WTC11 (cell line): ENCODE measurements around the gene PSMG4.

Experiments
- AFF4 ChIP-seq: sonication (generic); formaldehyde crosslinking; IDR thresholded peaks from 2 replicates; pipeline ENCODE4 v1.8.1; 2023; ENCODE audit warnings: mild to moderate bottlenecking, missing genetic modification reagents, borderline replicate concordance
- ATF1 ChIP-seq: sonication (generic); formaldehyde crosslinking; IDR thresholded peaks from 2 replicates; pipeline ENCODE4 v1.8.1; 2023; ENCODE audit warnings: mild to moderate bottlenecking, moderate library complexity, missing genetic modification reagents
- ATF3 ChIP-seq: sonication (generic); formaldehyde crosslinking; conservative IDR thresholded peaks from 2 replicates; pipeline ENCODE4 v1.8.1; 2022; ENCODE audit warnings: mild to moderate bottlenecking, missing genetic modification reagents
- E2F1 ChIP-seq: sonication (generic); formaldehyde crosslinking; IDR thresholded peaks from 2 replicates; pipeline ENCODE4 v1.8.0; 2022; ENCODE audit warnings: mild to moderate bottlenecking, missing genetic modification reagents
- MAX ChIP-seq: sonication (generic); formaldehyde crosslinking; IDR thresholded peaks from 2 replicates; pipeline ENCODE4 v1.8.0; 2022; ENCODE audit warnings: mild to moderate bottlenecking, missing genetic modification reagents
- MLX ChIP-seq: sonication (generic); formaldehyde crosslinking; IDR thresholded peaks from 2 replicates; pipeline ENCODE4 v1.8.1; 2023; ENCODE audit warnings: mild to moderate bottlenecking, missing genetic modification reagents, moderate library complexity
- NFE2L1 ChIP-seq: sonication (generic); formaldehyde crosslinking; IDR thresholded peaks from 2 replicates; pipeline ENCODE4 v1.8.1; 2023; ENCODE audit warnings: missing genetic modification reagents
- TEAD4 ChIP-seq: sonication (generic); formaldehyde crosslinking; IDR thresholded peaks from 2 replicates; pipeline ENCODE4 v1.8.0; 2022; ENCODE audit warnings: mild to moderate bottlenecking, missing genetic modification reagents
- USF1 ChIP-seq: sonication (generic); formaldehyde crosslinking; IDR thresholded peaks from 2 replicates; pipeline ENCODE4 v1.8.0; 2022; ENCODE audit warnings: mild to moderate bottlenecking, missing genetic modification reagents
- ZNF121 ChIP-seq: sonication (generic); formaldehyde crosslinking; IDR thresholded peaks from 2 replicates; pipeline ENCODE4 v1.8.0; 2023; ENCODE audit warnings: missing genetic modification reagents
- TF ChIP-seq, protein P1 (sequence below): fragments of 200-600 bp; IDR thresholded peaks from 2 replicates; pipeline ENCODE4 v1.8.0; 2022; ENCODE audit warnings: antibody characterized with exemption
- TF ChIP-seq, protein P2 (sequence below): sonication (generic); formaldehyde crosslinking; IDR thresholded peaks from 2 replicates; pipeline ENCODE4 v1.8.1; 2023; ENCODE audit warnings: mild to moderate bottlenecking, missing genetic modification reagents, moderate library complexity
- TF ChIP-seq, protein P3 (sequence below): sonication (generic); formaldehyde crosslinking; IDR thresholded peaks from 2 replicates; pipeline ENCODE4 v1.8.0; 2022; ENCODE audit warnings: mild to moderate bottlenecking, missing genetic modification reagents

DNA sequence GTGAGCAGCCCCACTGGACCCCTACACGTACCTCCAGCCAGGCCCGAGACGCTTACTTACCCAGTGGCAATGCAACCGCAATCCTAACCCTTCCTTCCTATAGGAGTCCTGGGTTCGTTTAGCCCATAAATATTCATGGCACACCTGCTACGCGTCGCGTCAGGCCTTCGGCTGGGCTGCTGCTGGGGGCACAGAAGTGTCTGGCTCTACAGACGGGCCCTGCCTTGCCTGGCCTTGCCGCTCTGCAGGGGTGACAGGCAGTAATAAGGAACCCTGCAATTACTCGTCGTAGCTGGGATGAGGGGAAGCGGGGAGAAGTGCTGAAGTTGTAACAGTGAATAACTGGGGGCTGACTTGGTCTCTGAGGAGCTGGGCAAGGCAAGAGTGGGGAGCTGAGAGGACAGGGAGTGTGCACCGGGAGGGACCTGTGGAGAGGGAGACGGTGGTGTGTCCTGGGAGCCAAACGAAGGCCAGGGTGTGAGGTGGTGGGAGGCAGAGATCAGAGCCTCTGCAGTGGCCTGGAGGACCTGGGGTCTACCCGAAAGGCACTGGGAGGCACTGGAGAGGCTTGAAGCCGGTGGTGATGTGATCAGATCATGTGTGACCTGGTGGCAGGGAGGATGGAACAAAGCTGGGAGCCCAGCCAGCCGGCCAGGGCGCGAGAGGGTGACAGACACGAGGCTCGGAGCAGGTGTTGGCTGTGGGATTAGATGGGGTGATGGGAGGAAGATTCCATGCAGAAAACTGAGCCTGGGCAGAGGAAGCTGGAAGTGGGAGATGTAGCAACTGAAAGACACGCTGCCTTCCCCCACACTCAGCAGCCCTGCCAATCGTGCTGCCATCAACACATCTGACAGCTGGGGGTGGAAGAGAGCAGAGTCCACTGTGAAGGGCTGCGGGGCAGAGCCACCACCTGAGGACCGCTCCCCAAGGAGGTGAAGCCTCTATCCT lies 36.4 kb downstream of the PSMG4 start:
- TF ChIP-seq USF1 = no peak
- TF ChIP-seq, protein P1, sequence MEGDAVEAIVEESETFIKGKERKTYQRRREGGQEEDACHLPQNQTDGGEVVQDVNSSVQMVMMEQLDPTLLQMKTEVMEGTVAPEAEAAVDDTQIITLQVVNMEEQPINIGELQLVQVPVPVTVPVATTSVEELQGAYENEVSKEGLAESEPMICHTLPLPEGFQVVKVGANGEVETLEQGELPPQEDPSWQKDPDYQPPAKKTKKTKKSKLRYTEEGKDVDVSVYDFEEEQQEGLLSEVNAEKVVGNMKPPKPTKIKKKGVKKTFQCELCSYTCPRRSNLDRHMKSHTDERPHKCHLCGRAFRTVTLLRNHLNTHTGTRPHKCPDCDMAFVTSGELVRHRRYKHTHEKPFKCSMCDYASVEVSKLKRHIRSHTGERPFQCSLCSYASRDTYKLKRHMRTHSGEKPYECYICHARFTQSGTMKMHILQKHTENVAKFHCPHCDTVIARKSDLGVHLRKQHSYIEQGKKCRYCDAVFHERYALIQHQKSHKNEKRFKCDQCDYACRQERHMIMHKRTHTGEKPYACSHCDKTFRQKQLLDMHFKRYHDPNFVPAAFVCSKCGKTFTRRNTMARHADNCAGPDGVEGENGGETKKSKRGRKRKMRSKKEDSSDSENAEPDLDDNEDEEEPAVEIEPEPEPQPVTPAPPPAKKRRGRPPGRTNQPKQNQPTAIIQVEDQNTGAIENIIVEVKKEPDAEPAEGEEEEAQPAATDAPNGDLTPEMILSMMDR = no peak
- TF ChIP-seq, protein P2, sequence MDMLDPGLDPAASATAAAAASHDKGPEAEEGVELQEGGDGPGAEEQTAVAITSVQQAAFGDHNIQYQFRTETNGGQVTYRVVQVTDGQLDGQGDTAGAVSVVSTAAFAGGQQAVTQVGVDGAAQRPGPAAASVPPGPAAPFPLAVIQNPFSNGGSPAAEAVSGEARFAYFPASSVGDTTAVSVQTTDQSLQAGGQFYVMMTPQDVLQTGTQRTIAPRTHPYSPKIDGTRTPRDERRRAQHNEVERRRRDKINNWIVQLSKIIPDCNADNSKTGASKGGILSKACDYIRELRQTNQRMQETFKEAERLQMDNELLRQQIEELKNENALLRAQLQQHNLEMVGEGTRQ (CRISPR knock-in tag) = no peak
- TF ChIP-seq E2F1 (CRISPR knock-in tag) = no peak
- TF ChIP-seq AFF4 = no peak
- TF ChIP-seq, protein P3, sequence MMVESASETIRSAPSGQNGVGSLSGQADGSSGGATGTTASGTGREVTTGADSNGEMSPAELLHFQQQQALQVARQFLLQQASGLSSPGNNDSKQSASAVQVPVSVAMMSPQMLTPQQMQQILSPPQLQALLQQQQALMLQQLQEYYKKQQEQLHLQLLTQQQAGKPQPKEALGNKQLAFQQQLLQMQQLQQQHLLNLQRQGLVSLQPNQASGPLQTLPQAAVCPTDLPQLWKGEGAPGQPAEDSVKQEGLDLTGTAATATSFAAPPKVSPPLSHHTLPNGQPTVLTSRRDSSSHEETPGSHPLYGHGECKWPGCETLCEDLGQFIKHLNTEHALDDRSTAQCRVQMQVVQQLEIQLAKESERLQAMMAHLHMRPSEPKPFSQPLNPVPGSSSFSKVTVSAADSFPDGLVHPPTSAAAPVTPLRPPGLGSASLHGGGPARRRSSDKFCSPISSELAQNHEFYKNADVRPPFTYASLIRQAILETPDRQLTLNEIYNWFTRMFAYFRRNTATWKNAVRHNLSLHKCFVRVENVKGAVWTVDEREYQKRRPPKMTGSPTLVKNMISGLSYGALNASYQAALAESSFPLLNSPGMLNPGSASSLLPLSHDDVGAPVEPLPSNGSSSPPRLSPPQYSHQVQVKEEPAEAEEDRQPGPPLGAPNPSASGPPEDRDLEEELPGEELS (CRISPR knock-in tag) = no peak
- no peak for TF ChIP-seq MAX (CRISPR knock-in tag)
- no peak for TF ChIP-seq ATF1 (CRISPR knock-in tag)
- no peak for TF ChIP-seq MLX (CRISPR knock-in tag)
- no peak for TF ChIP-seq ZNF121 (CRISPR knock-in tag)
- TF ChIP-seq NFE2L1 (CRISPR knock-in tag) = no peak
- TF ChIP-seq TEAD4 (CRISPR knock-in tag) = no peak
- TF ChIP-seq ATF3 = no peak
